ENCODE results near the gene PDE4D.
A peak's percentile ranks its signal among the peaks of the same experiment; 100 is the strongest.

The PDE4D gene

GRCh38 chr5:59838989-59839388 is 54.5 kb downstream of the PDE4D start:
- no peak for DNase-seq (ENCODE audit: low read depth in 2 of 2)

GRCh38 chr5:59838067-59838466 is 55.5 kb downstream of the PDE4D start:
- DNase-seq (ENCODE audit: low read depth in 2 of 2): no peak

- no peak for DNase-seq (ENCODE audit: low read depth in 2 of 2)
Measured at GRCh38 chr5:59837071-59837470, 56.5 kb downstream of the PDE4D start.

GRCh38 chr5:59835800-59836199 is 57.7 kb downstream of the PDE4D start:
- DNase-seq (ENCODE audit: low read depth in 2 of 2): no peak

GRCh38 chr5:59833448-59833847 is 60.1 kb downstream of the PDE4D start:
- no peak for DNase-seq (ENCODE audit: low read depth in 2 of 2)

GRCh38 chr5:59832577-59833301 is 60.8 kb downstream of the PDE4D start:
- no peak for DNase-seq (ENCODE audit: low read depth in 2 of 2)

GRCh38 chr5:59831326-59832010 is 62.1 kb downstream of the PDE4D start:
- no peak for DNase-seq (ENCODE audit: low read depth in 2 of 2)

- DNase-seq (ENCODE audit: low read depth in 2 of 2): no peak
Measured at GRCh38 chr5:59830536-59831200, 62.9 kb downstream of the PDE4D start.

- no peak for DNase-seq (ENCODE audit: low read depth in 2 of 2)
Measured at GRCh38 chr5:59829922-59830321, 63.6 kb downstream of the PDE4D start.

- no peak for DNase-seq (ENCODE audit: low read depth in 2 of 2)
Measured at GRCh38 chr5:59829386-59829785, 64.1 kb downstream of the PDE4D start.

GRCh38 chr5:59828623-59829022 is 64.9 kb downstream of the PDE4D start:
- no peak for DNase-seq (ENCODE audit: low read depth in 2 of 2)

- DNase-seq (ENCODE audit: low read depth in 2 of 2): no peak
Measured at GRCh38 chr5:59826996-59827395, 66.5 kb downstream of the PDE4D start.

- DNase-seq (ENCODE audit: low read depth in 2 of 2): no peak
Measured at GRCh38 chr5:59823420-59823819, 70.1 kb downstream of the PDE4D start.

- no peak for DNase-seq (ENCODE audit: low read depth in 2 of 2)
Measured at GRCh38 chr5:59819806-59820205, 73.7 kb downstream of the PDE4D start.

- DNase-seq (ENCODE audit: low read depth in 2 of 2): no peak
Measured at GRCh38 chr5:59817536-59817935, 76.0 kb downstream of the PDE4D start.

- DNase-seq (ENCODE audit: low read depth in 2 of 2): no peak
Measured at GRCh38 chr5:59816654-59817300, 76.7 kb downstream of the PDE4D start.

- no peak for DNase-seq (ENCODE audit: low read depth in 2 of 2)
Measured at GRCh38 chr5:59814537-59814872, 79.0 kb downstream of the PDE4D start.

GRCh38 chr5:59813761-59814536 is 79.6 kb downstream of the PDE4D start:
- DNase-seq (ENCODE audit: low read depth in 2 of 2): no peak

GRCh38 chr5:59810041-59810440 is 83.5 kb downstream of the PDE4D start:
- DNase-seq (ENCODE audit: low read depth in 2 of 2): peak; percentile 14 to 30

- DNase-seq (ENCODE audit: low read depth in 2 of 2): no peak
Measured at GRCh38 chr5:59807806-59808205, 85.7 kb downstream of the PDE4D start.

GRCh38 chr5:59800347-59800893 is 93.1 kb downstream of the PDE4D start:
- DNase-seq (ENCODE audit: low read depth in 2 of 2): no peak

Measured in stimulated activated CD8-positive, alpha-beta memory T cell treated with anti-CD3 and anti-CD28 coated beads, Interleukin-2, amount 100 ng/mL, for 1 hour (primary cell).